Neuron (in vitro differentiated cells): ENCODE data around the gene GON4L.

Experiments
- H2AFZ ChIP-seq: one replicate; pipeline ENCODE4 v1.6.1; 2013; ENCODE audit warnings: low read depth, mild to moderate bottlenecking, inconsistent platforms, low read length, moderate library complexity
- H3K27me3 ChIP-seq: one replicate; pipeline ENCODE4 v1.6.1; 2013; ENCODE audit warnings: low read length; ENCODE audit not compliant: insufficient read depth
- H3K36me3 ChIP-seq: one replicate; pipeline ENCODE4 v1.6.1; 2013; ENCODE audit warnings: low read length; ENCODE audit not compliant: insufficient read depth
- H3K4me1 ChIP-seq: one replicate; pipeline ENCODE4 v1.6.1; 2013; ENCODE audit warnings: low read length; ENCODE audit not compliant: insufficient read depth
- H3K4me3 ChIP-seq: 2 replicates; pipeline ENCODE4 v1.5.1; 2013; ENCODE audit warnings: mild to moderate bottlenecking, low read length, moderate library complexity
- H3K9me3 ChIP-seq: one replicate; pipeline ENCODE4 v1.6.1; 2013; ENCODE audit warnings: low read length

GON4L gene

DNA sequence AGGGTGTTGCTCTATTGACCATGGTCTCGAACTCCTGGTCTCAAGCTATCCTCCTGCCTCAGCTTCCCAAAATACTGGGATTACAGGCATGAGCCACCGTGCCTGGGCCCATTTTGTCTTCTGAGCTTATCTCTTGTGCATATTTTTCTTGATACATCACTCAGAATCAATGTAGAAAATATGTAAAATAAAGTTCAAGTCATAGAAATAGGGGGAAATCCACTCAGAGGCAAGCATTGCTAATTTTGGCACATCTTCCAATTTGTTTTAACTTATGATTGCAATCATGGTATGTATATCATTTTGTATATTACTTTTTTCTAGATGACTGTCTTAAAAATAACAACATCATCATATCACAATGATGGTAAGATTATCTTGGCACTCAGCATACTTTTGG lies 32.6 kb upstream of the GON4L start:
- H3K4me1 ChIP-seq, result peaks cover 5% of the 10 kb centered on the region
- no peak overlapping the region for H2AFZ ChIP-seq
- H3K4me3 ChIP-seq, result no peak overlapping the region
- no peaks in the 10 kb centered on the region for H3K27me3 ChIP-seq
- no peaks in the 10 kb centered on the region for H3K9me3 ChIP-seq
- H3K36me3 ChIP-seq, result peaks cover 15% of the 10 kb centered on the region

DNA sequence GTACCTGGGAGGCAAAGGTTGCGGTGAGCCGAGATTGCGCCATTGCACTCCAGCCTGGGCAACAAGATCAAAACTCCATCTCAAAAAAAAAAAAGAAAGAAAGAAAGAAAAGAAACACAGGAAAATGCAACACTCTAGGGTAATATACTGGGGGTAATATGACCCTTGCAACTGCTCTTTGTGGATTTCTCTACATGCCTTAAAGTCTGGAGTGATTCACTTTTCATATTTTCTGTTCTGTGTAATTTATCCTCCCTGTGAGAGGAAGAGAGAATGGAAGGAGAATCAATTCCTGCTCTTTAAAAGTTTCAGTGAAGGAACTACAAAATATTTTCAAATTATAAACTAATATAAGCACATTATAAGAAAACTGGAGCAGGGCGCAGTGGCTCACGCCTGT lies 31.5 kb upstream of the GON4L start:
- no peak overlapping the region for H3K4me3 ChIP-seq
- H2AFZ ChIP-seq, result no peak overlapping the region
- H3K27me3 ChIP-seq, result no peaks in the 10 kb centered on the region
- peaks cover 2% of the 10 kb centered on the region for H3K4me1 ChIP-seq
- no peaks in the 10 kb centered on the region for H3K9me3 ChIP-seq
- peaks cover 24% of the 10 kb centered on the region for H3K36me3 ChIP-seq

DNA sequence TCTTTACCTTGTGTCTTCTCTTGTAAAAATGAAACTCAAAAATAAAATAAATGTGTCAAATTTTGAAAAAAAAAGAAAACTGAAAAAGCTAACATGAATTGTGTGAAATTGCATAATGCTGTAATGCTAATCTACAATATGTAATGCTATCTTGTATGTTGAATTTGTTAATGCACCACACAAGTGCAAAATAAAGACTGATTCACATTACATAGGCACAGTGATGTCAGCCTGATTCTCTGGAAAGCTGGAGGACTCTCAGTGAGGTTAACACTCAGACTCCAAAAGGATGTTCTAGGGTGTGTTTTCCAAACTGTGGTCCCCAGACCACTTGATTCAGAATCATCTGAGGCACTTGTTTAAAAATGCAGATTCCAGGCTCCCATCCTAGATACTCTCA lies 28.0 kb upstream of the GON4L start:
- H2AFZ ChIP-seq, result no peak overlapping the region
- no peaks in the 10 kb centered on the region for H3K27me3 ChIP-seq

DNA sequence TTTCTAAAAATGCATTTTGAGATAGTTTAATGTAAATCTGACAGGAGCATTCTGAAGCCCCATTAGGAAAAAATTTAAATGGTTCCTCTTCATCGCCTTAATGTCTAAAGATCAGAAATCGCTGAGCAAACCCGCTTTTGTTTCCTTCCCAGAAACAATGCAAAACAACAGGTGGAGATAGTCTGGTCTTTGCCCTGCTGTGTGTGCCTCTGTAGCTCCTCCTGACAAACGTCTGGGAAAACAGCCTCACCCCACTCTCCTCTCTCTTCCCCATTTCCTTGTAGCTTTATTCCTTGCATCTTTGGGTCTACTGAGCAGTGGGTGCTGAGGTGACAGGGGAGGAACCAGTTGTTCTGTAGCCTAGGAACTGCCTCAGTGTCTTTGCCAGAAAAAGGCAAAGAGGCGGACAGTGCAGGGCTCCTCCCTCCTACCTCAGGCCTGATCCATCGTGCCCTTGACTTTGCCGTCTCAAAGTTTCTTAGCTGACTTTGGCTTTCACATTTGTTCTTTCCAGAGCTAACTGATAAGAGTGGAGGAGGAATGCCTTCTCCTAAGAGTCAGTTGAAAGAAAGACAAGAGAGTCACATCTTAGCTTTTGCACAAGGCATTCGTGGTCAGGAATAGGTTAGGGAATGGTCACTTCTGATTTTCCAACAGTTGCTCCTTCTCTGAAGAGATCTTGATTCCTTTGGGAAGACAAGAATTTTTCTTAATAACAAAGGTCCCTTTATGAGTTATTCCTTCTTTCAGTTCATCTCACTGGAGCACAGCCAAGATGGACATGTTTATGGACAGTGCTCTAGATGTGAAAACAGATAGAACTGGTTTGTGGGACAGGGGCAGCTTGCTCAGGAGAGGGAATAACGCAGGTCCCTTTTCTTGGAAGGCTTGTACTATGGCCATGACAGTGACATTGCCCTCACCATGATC lies 27.3 kb upstream of the GON4L start:
- peaks cover 60% of the 10 kb centered on the region for H3K36me3 ChIP-seq
- no peak overlapping the region for H3K4me3 ChIP-seq
- H3K27me3 ChIP-seq, result no peaks in the 10 kb centered on the region
- H2AFZ ChIP-seq, result no peak overlapping the region
- no peaks in the 10 kb centered on the region for H3K4me1 ChIP-seq
- no peaks in the 10 kb centered on the region for H3K9me3 ChIP-seq

More for the DNA sequence above, 28.0 kb upstream of the GON4L start:
- H3K4me1 ChIP-seq, result no peaks in the 10 kb centered on the region
- H3K36me3 ChIP-seq, result peaks cover 53% of the 10 kb centered on the region
- no peak overlapping the region for H3K4me3 ChIP-seq
- H3K9me3 ChIP-seq, result no peaks in the 10 kb centered on the region

DNA sequence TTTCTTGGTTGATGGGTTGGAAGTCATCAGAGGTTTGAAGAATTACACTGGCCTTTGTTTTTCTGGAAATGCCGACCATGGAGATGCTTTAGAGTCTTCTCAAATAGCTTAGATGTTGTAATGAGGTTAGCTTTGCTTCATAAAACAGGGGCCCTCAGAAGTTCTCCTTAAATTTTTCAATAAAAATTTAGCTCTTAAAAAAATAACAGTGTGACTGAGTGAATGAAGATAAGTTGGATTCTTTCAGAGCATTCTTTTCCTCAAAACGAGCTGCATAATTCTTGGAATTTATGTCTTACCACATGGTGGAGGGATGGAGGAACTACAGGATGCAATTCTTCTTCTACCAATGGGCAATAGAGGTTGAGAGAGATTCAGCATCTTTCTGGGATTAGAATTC lies 25.8 kb upstream of the GON4L start:
- H3K4me3 ChIP-seq, result no peak overlapping the region
- no peaks in the 10 kb centered on the region for H3K9me3 ChIP-seq
- no peaks in the 10 kb centered on the region for H3K4me1 ChIP-seq
- H2AFZ ChIP-seq, result no peak overlapping the region
- H3K36me3 ChIP-seq, result peaks cover 69% of the 10 kb centered on the region
- H3K27me3 ChIP-seq, result no peaks in the 10 kb centered on the region

DNA sequence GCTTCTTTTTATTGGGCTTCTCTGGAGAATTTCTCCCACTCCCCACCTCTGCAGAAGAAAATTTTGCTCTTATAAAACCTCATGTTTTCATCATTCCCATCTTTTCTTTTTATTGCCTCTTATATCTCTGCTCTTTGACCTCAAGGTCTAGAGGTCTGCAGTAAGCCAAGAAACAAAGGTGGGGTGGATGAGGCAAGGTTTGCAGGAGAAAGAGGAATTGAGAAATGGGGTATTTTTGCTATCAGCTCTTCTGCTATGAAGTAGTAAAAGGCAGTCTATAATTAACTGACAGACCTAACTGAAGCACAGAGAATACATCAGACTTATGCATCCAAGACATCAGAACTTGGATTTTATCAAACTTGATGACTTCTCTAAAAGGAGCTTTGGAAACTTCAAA lies 25.2 kb upstream of the GON4L start:
- H3K27me3 ChIP-seq, result no peaks in the 10 kb centered on the region

DNA sequence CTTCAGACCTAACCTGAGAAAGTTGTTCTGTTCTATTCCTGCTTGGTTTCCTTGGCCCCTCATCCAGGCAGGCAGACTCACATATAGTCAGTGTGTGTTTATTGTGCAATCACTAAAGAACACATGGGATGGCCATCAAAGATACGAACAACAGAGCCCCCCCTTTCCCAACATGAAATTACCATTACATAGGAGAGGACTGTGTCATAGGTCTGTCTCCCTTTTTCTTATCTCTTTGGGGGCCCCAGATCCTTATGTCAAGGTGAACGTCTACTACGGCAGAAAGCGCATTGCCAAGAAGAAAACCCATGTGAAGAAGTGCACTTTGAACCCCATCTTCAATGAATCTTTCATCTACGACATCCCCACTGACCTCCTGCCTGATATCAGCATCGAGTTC lies 23.9 kb upstream of the GON4L start:
- Histone ChIP-seq H3K36me3 (peaks cover 69% of the 10 kb centered on the region), H3K4me3 (no peak overlapping the region), H3K27me3 (no peaks in the 10 kb centered on the region), H2AFZ (no peak overlapping the region), H3K9me3 (no peaks in the 10 kb centered on the region), H3K4me1 (no peaks in the 10 kb centered on the region)

More for the DNA sequence above, 25.2 kb upstream of the GON4L start:
- no peaks in the 10 kb centered on the region for H3K9me3 ChIP-seq
- H3K4me3 ChIP-seq, result no peak overlapping the region
- H3K36me3 ChIP-seq, result peaks cover 69% of the 10 kb centered on the region
- H2AFZ ChIP-seq, result no peak overlapping the region
- no peaks in the 10 kb centered on the region for H3K4me1 ChIP-seq

DNA sequence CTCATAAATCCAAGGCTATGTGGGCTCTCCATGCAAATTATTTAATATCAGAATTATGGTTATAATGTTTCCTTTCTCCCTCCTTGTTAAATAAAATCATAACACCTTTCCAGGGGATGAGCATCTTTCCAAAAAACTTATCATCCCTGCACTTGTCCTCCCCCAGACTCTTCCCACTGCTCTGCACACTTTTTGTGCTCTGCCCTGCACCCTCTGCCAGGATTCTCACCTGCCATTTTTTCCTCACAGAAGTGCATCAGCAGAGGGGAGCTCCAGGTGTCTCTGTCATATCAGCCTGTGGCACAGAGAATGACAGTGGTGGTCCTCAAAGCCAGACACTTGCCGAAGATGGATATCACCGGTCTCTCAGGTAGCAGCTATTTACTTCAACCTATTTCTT lies 23.2 kb upstream of the GON4L start:
- H3K27me3 ChIP-seq, result no peaks in the 10 kb centered on the region
- H3K36me3 ChIP-seq, result peaks cover 66% of the 10 kb centered on the region
- no peak overlapping the region for H2AFZ ChIP-seq
- no peak overlapping the region for H3K4me3 ChIP-seq
- H3K4me1 ChIP-seq, result no peaks in the 10 kb centered on the region
- H3K9me3 ChIP-seq, result no peaks in the 10 kb centered on the region

DNA sequence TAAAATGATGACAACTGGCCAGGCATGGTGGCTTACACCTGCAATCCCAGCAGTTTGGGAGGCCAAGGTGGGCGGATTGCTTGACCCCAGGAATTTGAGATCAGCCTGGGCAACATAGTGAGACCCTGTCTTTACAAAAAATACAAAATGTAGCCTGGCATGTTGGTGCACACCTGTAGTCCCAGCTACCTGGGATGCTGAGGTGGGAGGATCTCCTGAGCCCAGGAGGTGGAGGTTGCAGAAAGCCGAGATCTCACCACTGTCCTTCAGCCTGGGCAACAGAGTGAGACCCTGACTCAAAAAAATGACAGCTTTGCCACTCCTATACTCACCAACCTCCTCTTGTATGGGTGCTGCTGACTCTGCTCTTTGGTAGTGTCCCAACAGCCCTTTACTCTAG lies 20.9 kb upstream of the GON4L start:
- Histone ChIP-seq H2AFZ (no peak overlapping the region), H3K4me3 (no peak overlapping the region), H3K27me3 (no peaks in the 10 kb centered on the region), H3K9me3 (no peaks in the 10 kb centered on the region), H3K36me3 (peaks cover 52% of the 10 kb centered on the region), H3K4me1 (no peaks in the 10 kb centered on the region)

DNA sequence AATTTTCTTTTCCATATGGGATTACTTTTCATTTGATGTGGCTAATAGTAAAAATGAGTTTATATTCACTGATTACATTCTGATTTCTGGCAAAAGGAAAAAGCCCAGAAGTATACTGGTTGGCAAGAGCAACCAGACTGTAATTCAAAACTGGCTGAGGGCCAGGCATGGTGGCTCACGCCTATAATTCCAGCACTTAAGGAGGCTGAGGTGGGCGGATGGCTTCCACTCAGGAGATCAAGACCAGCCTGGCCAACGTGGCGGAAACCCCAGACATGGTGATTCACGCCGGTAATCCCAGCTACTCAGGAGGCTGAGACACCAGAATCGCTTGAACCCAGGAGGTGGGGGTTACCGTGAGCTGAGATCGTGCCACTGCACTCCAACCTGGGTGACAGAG lies 16.8 kb upstream of the GON4L start:
- Histone ChIP-seq H3K4me3 (no peak overlapping the region), H3K9me3 (no peaks in the 10 kb centered on the region), H3K36me3 (peaks cover 48% of the 10 kb centered on the region), H3K4me1 (peaks cover 13% of the 10 kb centered on the region), H3K27me3 (no peaks in the 10 kb centered on the region), H2AFZ (no peak overlapping the region)

DNA sequence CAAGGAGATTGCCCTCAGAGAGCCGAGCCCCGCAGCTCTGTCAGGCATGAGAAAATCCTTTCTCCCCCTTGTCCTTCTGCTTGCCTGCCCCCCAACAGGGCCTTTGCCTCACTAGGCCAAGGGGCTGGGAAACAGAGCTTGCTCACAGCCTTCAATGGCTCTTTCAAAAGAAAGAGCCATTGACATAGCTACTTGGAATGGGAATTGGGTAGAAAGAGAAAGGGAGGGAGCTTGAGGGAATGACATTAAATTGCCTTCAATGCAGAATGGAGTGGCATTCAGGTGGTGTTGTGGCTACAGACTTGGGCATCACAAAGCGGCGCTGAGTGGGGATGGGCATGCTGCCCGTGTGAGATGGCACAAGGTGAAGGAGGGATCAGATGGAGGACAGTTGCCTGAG lies 15.5 kb upstream of the GON4L start:
- Histone ChIP-seq H3K9me3 (no peaks in the 10 kb centered on the region), H3K36me3 (peaks cover 54% of the 10 kb centered on the region), H3K4me3 (no peak overlapping the region)

DNA sequence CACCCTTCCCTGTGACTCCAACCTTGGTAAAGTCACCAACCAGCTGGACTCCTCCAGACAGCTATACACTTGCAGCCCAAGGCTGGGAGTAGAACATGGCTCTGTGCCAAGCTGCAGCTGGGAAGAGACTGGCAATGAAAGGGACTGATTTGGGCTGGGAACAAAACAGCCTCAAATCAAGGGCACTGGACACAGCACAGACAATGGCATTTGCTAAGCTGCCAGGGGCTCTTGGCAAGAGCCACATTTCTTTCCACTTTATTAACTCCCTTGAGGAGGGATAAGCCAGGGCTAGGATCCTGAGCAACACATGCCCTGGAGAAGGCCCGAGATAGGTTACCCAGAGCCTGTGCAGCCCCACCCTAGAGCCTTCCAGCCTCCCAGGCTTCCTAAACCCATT lies 14.4 kb upstream of the GON4L start:
- H3K27me3 ChIP-seq, result no peaks in the 10 kb centered on the region
- peaks cover 13% of the 10 kb centered on the region for H3K4me1 ChIP-seq
- no peaks in the 10 kb centered on the region for H3K9me3 ChIP-seq
- H3K36me3 ChIP-seq, result peaks cover 58% of the 10 kb centered on the region
- H2AFZ ChIP-seq, result no peak overlapping the region
- no peak overlapping the region for H3K4me3 ChIP-seq

More for the DNA sequence above, 15.5 kb upstream of the GON4L start:
- Histone ChIP-seq H3K27me3 (no peaks in the 10 kb centered on the region), H2AFZ (no peak overlapping the region), H3K4me1 (peaks cover 13% of the 10 kb centered on the region)

DNA sequence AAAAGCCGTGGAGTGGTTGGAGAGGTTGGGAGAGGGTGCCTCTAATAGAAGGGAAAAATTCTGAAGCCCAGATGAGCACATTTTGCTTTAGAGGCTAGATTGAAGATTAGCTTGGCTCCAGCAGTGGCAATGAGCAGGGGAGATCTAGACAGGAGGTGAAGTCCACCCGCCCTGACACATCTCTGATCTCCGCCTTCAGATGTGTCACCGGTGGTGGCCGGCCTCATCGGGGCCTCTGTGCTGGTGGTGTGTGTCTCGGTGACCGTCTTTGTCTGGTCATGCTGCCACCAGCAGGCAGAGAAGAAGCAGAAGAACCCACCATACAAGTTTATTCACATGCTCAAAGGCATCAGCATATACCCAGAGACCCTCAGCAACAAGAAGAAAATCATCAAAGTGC lies 10.8 kb upstream of the GON4L start:
- Histone ChIP-seq H3K27me3 (no peaks in the 10 kb centered on the region), H3K4me1 (peaks cover 12% of the 10 kb centered on the region), H2AFZ (no peak overlapping the region), H3K36me3 (peaks cover 57% of the 10 kb centered on the region), H3K9me3 (no peaks in the 10 kb centered on the region), H3K4me3 (no peak overlapping the region)

DNA sequence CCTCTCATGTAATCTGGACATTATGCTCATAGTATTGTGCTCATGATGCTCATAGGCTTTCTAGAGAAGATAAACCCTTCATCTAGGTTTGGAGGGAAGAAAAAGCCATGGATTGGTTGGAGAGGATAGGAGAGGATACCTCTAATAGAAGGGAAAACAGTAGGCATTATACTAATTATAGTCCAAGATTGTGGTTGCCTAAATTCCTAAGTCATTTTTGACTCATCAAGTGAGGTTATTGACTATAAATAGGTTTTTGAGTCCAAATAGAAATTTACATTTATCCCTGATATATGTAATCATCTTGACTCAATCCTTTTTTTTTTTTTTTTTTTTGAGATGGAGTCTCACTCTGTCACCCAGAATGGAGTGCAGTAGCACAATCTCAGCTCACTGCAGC lies 7.4 kb upstream of the GON4L start:
- H3K9me3 ChIP-seq, result no peaks in the 10 kb centered on the region
- H2AFZ ChIP-seq, result no peak overlapping the region
- no peak overlapping the region for H3K4me3 ChIP-seq
- peaks cover 42% of the 10 kb centered on the region for H3K36me3 ChIP-seq
- peaks cover 19% of the 10 kb centered on the region for H3K4me1 ChIP-seq
- no peaks in the 10 kb centered on the region for H3K27me3 ChIP-seq
